H1 (cell line): Measurements from ENCODE around the gene ERGIC2. TPM values are rescaled to one million over a fixed set of nuclear protein-coding genes. Genes with fewer than 3 reads are reported as not detected.

Source experiments
- CTCF ChIA-PET: fragments of 300-600 bp; sonication (Branson Sonifier 250); formaldehyde crosslinking; loops from one replicate; lab custom pipeline; 2021; ENCODE audit not compliant: partially characterized antibody; lab: Charles Lee
- POLR2A ChIA-PET: fragments of 300-600 bp; sonication (Branson Sonifier 250); formaldehyde crosslinking; loops from one replicate; lab custom pipeline; 2021; ENCODE audit warnings: inconsistent platforms; ENCODE audit not compliant: partially characterized antibody; lab: Charles Lee
- DNase-seq, 2 experiments: peaks; one replicate each; pipeline versions ENCODE4 v3.0.0 to v3.0.0-alpha.2; 2010 to 2022; ENCODE audit warnings: low spot score in 2 of 2, low read depth in 1 of 2, mixed read lengths in 1 of 2
- FAIRE-seq: peaks from 2 replicates; lab custom pipeline; 2011; peaks lifted over from hg19 to GRCh38; lab: Jason Lieb, UNC
- H2AFZ ChIP-seq: 2 replicates; pipeline ENCODE4 v1.8.1; 2012; ENCODE audit warnings: low read length, inconsistent platforms
- H2AK5ac ChIP-seq: 2 replicates; pipeline ENCODE4 v1.6.1; 2013; ENCODE audit warnings: low read depth, low read length
- H2BK120ac ChIP-seq: replicated peaks from 2 replicates; pipeline ENCODE3; 2013; ENCODE audit warnings: low read depth, low read length, inconsistent platforms
- H2BK12ac ChIP-seq: 2 replicates; pipeline ENCODE4 v1.6.1; 2013; ENCODE audit warnings: low read depth, low read length
- H2BK15ac ChIP-seq: 2 replicates; pipeline ENCODE4 v1.6.1; 2013; ENCODE audit warnings: low read length
- H2BK20ac ChIP-seq: 2 replicates; pipeline ENCODE4 v1.6.1; 2013; ENCODE audit warnings: low read length
- H2BK5ac ChIP-seq: 2 replicates; pipeline ENCODE4 v1.6.1; 2013; ENCODE audit warnings: low read depth, low read length
- H3K14ac ChIP-seq: 2 replicates; pipeline ENCODE4 v1.6.1; 2013; ENCODE audit warnings: inconsistent platforms; ENCODE audit not compliant: insufficient read length
- H3K18ac ChIP-seq: 2 replicates; pipeline ENCODE4 v1.6.1; 2013; ENCODE audit warnings: low read length; ENCODE audit errors: extremely low read depth
- H3K23ac ChIP-seq: 2 replicates; pipeline ENCODE4 v1.6.1; 2013; ENCODE audit warnings: inconsistent platforms; ENCODE audit not compliant: insufficient read length
- H3K23me2 ChIP-seq: 2 replicates; pipeline ENCODE4 v1.6.1; 2013; ENCODE audit warnings: low read depth, low read length
- H3K27ac ChIP-seq: 2 replicates; pipeline ENCODE4 v1.6.1; 2011; ENCODE audit warnings: low read depth, low read length, inconsistent platforms
- H3K27me3 ChIP-seq, 4 experiments: replicated peaks in 1 of 4; 1 replicate in 1 of 4; 2 replicates in 3 of 4; pipeline versions ENCODE4 v1.6.1 to v1.8.1; 2011 to 2013; ENCODE audit warnings: low read length in 3 of 4, mild to moderate bottlenecking in 3 of 4, inconsistent platforms in 2 of 4, mixed read lengths in 2 of 4, moderate library complexity in 1 of 4; ENCODE audit not compliant: control insufficient read depth in 3 of 4, insufficient read depth in 3 of 4; ENCODE audit errors: extremely low read depth in 1 of 4
- H3K36me3 ChIP-seq, 4 experiments: 2 replicates each; pipeline versions ENCODE4 v1.6.1 to v1.8.1; 2011 to 2013; ENCODE audit warnings: mild to moderate bottlenecking in 4 of 4, low read length in 3 of 4, moderate library complexity in 2 of 4, control low read depth in 1 of 4, inconsistent platforms in 1 of 4; ENCODE audit not compliant: insufficient read depth in 4 of 4, control insufficient read depth in 2 of 4
- H3K4ac ChIP-seq: replicated peaks from 2 replicates; pipeline ENCODE3; 2013; ENCODE audit warnings: low read length, low read depth, mixed read lengths, inconsistent platforms; ENCODE audit not compliant: insufficient read length
- H3K4me1 ChIP-seq, 4 experiments: replicated peaks in 1 of 4; 1 replicate in 1 of 4; 2 replicates in 3 of 4; pipeline versions ENCODE4 v1.6.1 to v1.8.1; 2011 to 2013; ENCODE audit warnings: low read length in 3 of 4, inconsistent platforms in 2 of 4, mixed read lengths in 1 of 4; ENCODE audit not compliant: insufficient read depth in 4 of 4, control insufficient read depth in 3 of 4
- H3K4me2 ChIP-seq, 2 experiments: 2 replicates each; pipeline versions ENCODE4 v1.6.1 to v1.8.1; 2011 to 2013; ENCODE audit warnings: low read depth in 2 of 2, low read length in 2 of 2, control low read depth in 1 of 2, inconsistent platforms in 1 of 2, mild to moderate bottlenecking in 1 of 2; ENCODE audit not compliant: insufficient read depth in 1 of 2
- H3K4me3 ChIP-seq, 4 experiments: fragments of 200-600, 300-600 bp in 1 of 4; sonication (generic), shearing (Covaris generic), sonication (Bioruptor Twin) in 1 of 4; 2 replicates each; pipeline versions ENCODE4 v1.5.1 to v1.8.1; 2011 to 2016; ENCODE audit warnings: low read length in 4 of 4, low read depth in 3 of 4, control low read depth in 2 of 4, inconsistent platforms in 2 of 4, mild to moderate bottlenecking in 2 of 4, mixed read lengths in 1 of 4, moderate library complexity in 1 of 4; ENCODE audit not compliant: insufficient read depth in 2 of 4; ENCODE audit errors: extremely low read depth in 1 of 4
- H3K56ac ChIP-seq: replicated peaks from 2 replicates; pipeline ENCODE3; 2013; ENCODE audit warnings: low read depth, mild to moderate bottlenecking, mixed read lengths, low read length, inconsistent platforms; ENCODE audit not compliant: insufficient read length
- H3K79me1 ChIP-seq: 2 replicates; pipeline ENCODE4 v1.6.1; 2013; ENCODE audit warnings: low read depth, low read length, control low read depth
- H3K79me2 ChIP-seq, 2 experiments: 2 replicates each; pipeline versions ENCODE4 v1.6.1 to v1.8.1; 2012 to 2013; ENCODE audit warnings: low read length in 2 of 2, mild to moderate bottlenecking in 2 of 2, inconsistent platforms in 1 of 2; ENCODE audit not compliant: insufficient read depth in 2 of 2, control insufficient read depth in 1 of 2
- H3K9ac ChIP-seq, 4 experiments: replicated peaks in 1 of 4; 1 replicate in 1 of 4; 2 replicates in 3 of 4; pipeline versions ENCODE4 v1.6.1 to v1.8.1; 2011 to 2013; ENCODE audit warnings: low read depth in 3 of 4, low read length in 3 of 4, control low read depth in 2 of 4, mild to moderate bottlenecking in 2 of 4, moderate library complexity in 2 of 4, inconsistent platforms in 1 of 4; ENCODE audit errors: extremely low read depth in 1 of 4
- H3K9me3 ChIP-seq, 2 experiments: 2 replicates each; pipeline versions ENCODE4 v1.6.1 to v1.8.1; 2012 to 2013; ENCODE audit warnings: mild to moderate bottlenecking in 2 of 2, moderate library complexity in 2 of 2, control low read depth in 1 of 2, inconsistent platforms in 1 of 2, low read depth in 1 of 2, low read length in 1 of 2, mixed read lengths in 1 of 2; ENCODE audit not compliant: insufficient read depth in 2 of 2
- H4K20me1 ChIP-seq, 2 experiments: replicated peaks in 1 of 2; 2 replicates each; pipeline versions ENCODE3 to v1.8.1; 2011 to 2013; ENCODE audit warnings: inconsistent platforms in 2 of 2, low read length in 2 of 2, mild to moderate bottlenecking in 1 of 2; ENCODE audit not compliant: insufficient read depth in 2 of 2, control insufficient read depth in 1 of 2
- H4K5ac ChIP-seq: 2 replicates; pipeline ENCODE4 v1.6.1; 2013; ENCODE audit warnings: low read length, low read depth, mixed read lengths, inconsistent platforms; ENCODE audit not compliant: insufficient read length
- H4K8ac ChIP-seq: 2 replicates; pipeline ENCODE4 v1.8.0; 2013; ENCODE audit warnings: mild to moderate bottlenecking, moderate library complexity, low read length, inconsistent platforms; ENCODE audit not compliant: insufficient read depth; ENCODE audit errors: extremely low read depth
- H4K91ac ChIP-seq: replicated peaks from 2 replicates; pipeline ENCODE3; 2013; ENCODE audit warnings: low read length, mixed read lengths, inconsistent platforms; ENCODE audit not compliant: insufficient read length
- BACH1 ChIP-seq: IDR thresholded peaks from 2 replicates; pipeline ENCODE4 v1.6.1; 2012; ENCODE audit warnings: low read length, improper control_type of control experiment
- BCL11A ChIP-seq, 2 experiments: IDR thresholded peaks; one replicate each; pipeline ENCODE4 v1.6.1; 2011; ENCODE audit warnings: low read depth in 2 of 2, low read length in 2 of 2, mild to moderate bottlenecking in 2 of 2
- FOSL1 ChIP-seq: IDR thresholded peaks from 2 replicates; pipeline ENCODE4 v1.6.1; 2011; ENCODE audit warnings: mild to moderate bottlenecking, low read depth, low read length, moderate library complexity; ENCODE audit not compliant: insufficient read depth
- NANOG ChIP-seq: IDR thresholded peaks from 2 replicates; pipeline ENCODE4 v1.6.1; 2011; ENCODE audit warnings: low read length, low read depth, mild to moderate bottlenecking, inconsistent platforms; ENCODE audit not compliant: insufficient read depth, poor library complexity, severe bottlenecking
- POLR2AphosphoS5 ChIP-seq: IDR thresholded peaks from 2 replicates; pipeline ENCODE4 v1.6.1; 2011; ENCODE audit warnings: low read depth, low read length
- RAD21 ChIP-seq, 2 experiments: IDR thresholded peaks in 1 of 2; conservative IDR thresholded peaks in 1 of 2; 2 replicates each; pipeline ENCODE4 v1.6.1; 2011; ENCODE audit warnings: low read depth in 2 of 2, low read length in 2 of 2, improper control_type of control experiment in 1 of 2, inconsistent platforms in 1 of 2, mild to moderate bottlenecking in 1 of 2, moderate library complexity in 1 of 2
- WGBS, 2 experiments: shearing (Covaris generic) in 1 of 2; methylation state at CpG; one replicate each; pipeline versions ENCODE4 v1.1.6 to v1.1.7; 2013 to 2015; ENCODE audit warnings: low lambda C conversion rate in 2 of 2, mixed read lengths in 2 of 2, inconsistent platforms in 1 of 2, low coverage in 1 of 2, missing lambda C conversion rate in 1 of 2; ENCODE audit not compliant: insufficient replicate concordance in 2 of 2, insufficient coverage in 1 of 2, insufficient read length in 1 of 2; ENCODE audit errors: extremely low coverage in 1 of 2, missing lambda C conversion rate in 1 of 2; 5-methylcytosine and 5-hydroxymethylcytosine counted together
- polyA plus RNA-seq, 7 experiments: library from polyadenylated mRNA; depleted of rRNA in 3 of 7; stranded (reverse) in 5 of 7; unstranded in 2 of 7; fragments of >200 nt in 5 of 7; fragments of 200-250 nt in 2 of 7; gene quantifications; 1 replicate in 5 of 7; 2 replicates in 1 of 7; 4 replicates in 1 of 7; pipeline versions ENCODE4 v1.2.1 to v1.2.3, GENCODE V29; 2011 to 2013; ENCODE audit warnings: missing spikeins in 2 of 7, mixed read lengths in 2 of 7
- total RNA-seq: library from RNA; stranded (reverse); fragmentation: NEBNext Ultra II Directional; extraction: Animal tissue kit (Norgen Biotek cat#: 25700); gene quantifications from 2 replicates; pipeline ENCODE4 v1.2.1, GENCODE V29; 2021

The ERGIC2 gene
- total and polyA plus RNA-seq, 2 of the 8 experiments (the other 6 are each of a cell fraction or from before 2014, with no cell fraction given), result 16.5 to 61.8 TPM

DNA sequence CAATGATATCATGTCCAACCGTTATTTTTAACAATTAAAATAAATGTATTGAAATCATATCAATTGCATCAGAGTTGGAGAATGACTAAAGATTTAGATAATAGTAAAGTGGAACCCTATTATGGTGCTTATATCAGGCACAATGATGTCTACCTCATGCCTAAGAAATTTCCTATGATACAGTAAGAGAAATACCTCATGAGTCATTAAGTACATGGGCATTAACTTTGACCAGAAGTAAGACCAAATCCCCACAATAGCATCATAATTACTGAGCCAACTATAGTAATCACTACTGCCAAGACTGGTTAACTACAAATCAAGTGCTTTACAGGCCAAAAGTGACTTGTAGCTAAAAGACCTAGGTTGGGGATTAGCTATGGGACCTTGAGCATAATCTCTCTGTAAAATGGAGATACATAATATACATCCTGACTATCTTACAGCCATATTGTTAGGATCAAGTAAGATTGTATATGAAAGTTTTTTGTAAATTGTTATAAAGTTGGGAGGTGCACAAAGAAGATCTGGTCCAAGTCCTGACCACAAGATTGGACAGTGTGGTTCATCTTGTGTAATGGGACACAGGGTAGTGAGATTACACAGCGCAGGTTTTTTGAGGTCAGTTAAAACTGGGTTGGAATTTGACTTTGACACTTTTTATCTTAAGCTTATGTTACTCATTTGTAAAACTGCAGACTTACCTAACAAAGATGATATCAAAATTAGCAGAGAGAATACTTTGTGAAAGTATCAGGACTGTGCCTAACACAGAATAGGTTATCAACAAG is 60.5 kb downstream of the ERGIC2 start:
- POLR2A ChIA-PET, result no interaction called here
- DNase-seq (no peak), FAIRE-seq (no peak)
- Histone ChIP-seq H3K14ac (no peak overlapping the region), H4K8ac (no peak overlapping the region), H3K79me1 (no peaks in the 10 kb centered on the region), H3K79me2 (no peaks in the 10 kb centered on the region), H3K23me2 (no peaks in the 10 kb centered on the region), H3K36me3 (peaks cover 0 to 18% (median 4%) of the 10 kb centered on the region in 4 experiments; a peak in 5 of 8 replicates), H4K5ac (no peak overlapping the region), H2BK20ac (no peak overlapping the region), H4K20me1 (no peaks in the 10 kb centered on the region), H3K4me3 (no peak overlapping the region), H3K9me3 (peaks cover 13 to 15% of the 10 kb centered on the region in 2 experiments), H2AK5ac (no peak overlapping the region), H3K56ac (no peak overlapping the region), H3K27me3 (no peaks in the 10 kb centered on the region), H3K9ac (no peak overlapping the region), H2BK12ac (no peak overlapping the region), H2BK15ac (no peak overlapping the region), H3K23ac (no peak overlapping the region), H3K27ac (no peak overlapping the region), H2BK120ac (no peak overlapping the region), H4K91ac (no peak overlapping the region), H3K18ac (no peak overlapping the region), H3K4me1 (0 out of 7 replicates have a peak, but pooled peaks cover 0 to 3% (median 0%) of the 10 kb centered on the region in 4 experiments), H3K4me2 (no peak overlapping the region), H2BK5ac (no peak overlapping the region), H2AFZ (no peak overlapping the region), H3K4ac (no peak overlapping the region)
- TF ChIP-seq POLR2AphosphoS5 (no peak), FOSL1 (no peak), BACH1 (no peak), NANOG (no peak), RAD21 (IDR thresholded peaks at IDR 0.05 in 1 of 2, conservative IDR thresholded peaks at IDR 0.05 in 1 of 2; ENCODE audit: low read depth in 2 of 2, low read length in 2 of 2) (no peak), BCL11A (IDR thresholded peaks at IDR 0.05; ENCODE audit: low read depth in 2 of 2, low read length in 2 of 2) (no peak)
- 89% methylated on average over 2 of the region's 2 CpGs; no CpG with 5 or more reads in 1 of the 2 experiments for WGBS, 2 experiments
- CTCF ChIA-PET, result interaction anchor here (0.6 to 7.2 kb wide), 7 partner anchors 9 to 1415 kb away, joined by 3 to 55 read pairs (median 4); no protein-coding TSS in a partner anchor
